ENCODE data around the gene TMEM42. TPM values are rescaled to one million over a fixed set of nuclear protein-coding genes. Genes with fewer than 3 reads are reported as not detected.

The TMEM42 gene
- total and polyA plus RNA-seq, 2 of the 4 experiments (the other 2 are of a cell fraction): 13.1 to 24.7 TPM

DNA sequence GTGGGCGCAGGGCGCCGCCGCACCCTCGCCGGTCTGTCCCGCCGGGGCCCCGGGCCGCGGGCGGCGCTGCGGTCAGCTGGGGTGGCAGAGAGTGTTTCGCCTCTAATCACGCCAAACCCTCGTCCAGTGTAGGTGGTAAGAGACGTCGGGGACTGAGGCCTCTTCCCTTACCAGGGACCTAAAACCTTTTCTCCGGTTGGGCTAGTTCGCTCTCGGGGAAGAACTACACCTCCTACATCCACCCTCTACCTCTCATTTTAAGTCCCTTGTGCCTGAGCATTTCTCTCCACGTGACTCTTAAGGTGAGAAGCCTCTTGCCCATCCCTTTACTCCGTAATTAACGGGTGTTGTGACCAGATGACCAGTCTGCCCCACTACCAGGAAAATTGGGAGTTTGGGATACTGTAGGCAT lies 520 bp downstream of the TMEM42 start:
- WGBS, 2 experiments (ENCODE audit: extremely low coverage in 2 of 2, insufficient read length in 1 of 2): no CpG with 5 or more reads among the region's 25 CpGs
- Histone ChIP-seq H3K56ac (ENCODE audit: extremely low read depth, insufficient read depth, low read length) (peak overlapping the region; percentile 82), H2BK15ac (ENCODE audit: low read depth, low read length) (no peak overlapping the region), H3K27ac (ENCODE audit: insufficient read depth, low read length) (peak overlapping the region; percentile 65), H2BK20ac (ENCODE audit: low read depth, low read length) (0 out of 2 replicates have a peak overlapping the region, but pooled peaks have one; percentile 9), H2BK5ac (ENCODE audit: low read depth, low read length, poor library complexity, severe bottlenecking) (peak overlapping the region; percentile 16), H3K27me3 (ENCODE audit: control insufficient read depth, insufficient read depth, low read length) (no peaks in the 10 kb centered on the region), H4K20me1 (ENCODE audit: insufficient read depth, low read length) (no peaks in the 10 kb centered on the region; the same call in 1 of the 2 replicates), H2AK5ac (ENCODE audit: low read depth, low read length) (peak overlapping the region; percentile 66), H3K4ac (ENCODE audit: low read depth, low read length) (peak overlapping the region; percentile 90), H3K18ac (ENCODE audit: low read depth, low read length) (peak overlapping the region; percentile 62), H3K79me1 (ENCODE audit: low read depth in 1 of 2, low read length in 2 of 2) (peaks cover 17 to 43% of the 10 kb centered on the region in 2 experiments), H3K23ac (ENCODE audit: low read depth, low read length) (peak overlapping the region; percentile 52), H2AK9ac (replicated peaks; ENCODE audit: low read depth, low read length, poor library complexity) (peak overlapping the region; percentile 68), H4K8ac (ENCODE audit: low read depth in 2 of 2, low read length in 2 of 2) (peak overlapping the region; percentile 92 to 95), H3K9me1 (ENCODE audit: insufficient read depth, low read length) (peaks cover 16% of the 10 kb centered on the region), H3K4me3 (ENCODE audit: insufficient read depth, low read depth, low read length) (peak overlapping the region; percentile 72), H3K9ac (ENCODE audit: low read depth, low read length) (peak overlapping the region; percentile 87), H3K4me1 (ENCODE audit: control insufficient read depth, insufficient read depth, low read length) (peaks cover 6% of the 10 kb centered on the region), H3K14ac (replicated peaks; ENCODE audit: low read depth, low read length) (peak overlapping the region; percentile 89), H2BK120ac (ENCODE audit: low read depth, low read length) (peak overlapping the region; percentile 63), H4K5ac (ENCODE audit: low read depth, low read length) (peak overlapping the region; percentile 62), H4K91ac (ENCODE audit: insufficient read depth, low read depth, low read length) (peak overlapping the region; percentile 78), H3K36me3 (ENCODE audit: control insufficient read depth, insufficient read depth, low read length) (peaks cover 8% of the 10 kb centered on the region; the same call in 1 of the 2 replicates), H2AFZ (replicated peaks; ENCODE audit: low read length, poor library complexity) (peak overlapping the region; percentile 90), H3K9me3 (ENCODE audit: control insufficient read depth, insufficient read depth, low read length) (no peaks in the 10 kb centered on the region), H3K4me2 (ENCODE audit: low read depth, low read length) (peak overlapping the region; percentile 99)
- intact Hi-C loops (cut with micrococcal nuclease): no loop called here
- ATAC-seq (ENCODE audit: low read depth) (peak; percentile 47), DNase-seq (peak; percentile 19)
- ChIA-PET CTCF (no interaction called here), POLR2A (ENCODE audit: unreplicated experiment) (interaction anchor here (0.6 kb wide), 1 partner anchor 50 kb away, joined by 4 read pairs; no protein-coding TSS in a partner anchor)
- TF ChIP-seq NFE2L2 (IDR thresholded peaks at IDR 0.05; ENCODE audit: low read depth, low read length): no peak
- TF ChIP-seq, protein P1, sequence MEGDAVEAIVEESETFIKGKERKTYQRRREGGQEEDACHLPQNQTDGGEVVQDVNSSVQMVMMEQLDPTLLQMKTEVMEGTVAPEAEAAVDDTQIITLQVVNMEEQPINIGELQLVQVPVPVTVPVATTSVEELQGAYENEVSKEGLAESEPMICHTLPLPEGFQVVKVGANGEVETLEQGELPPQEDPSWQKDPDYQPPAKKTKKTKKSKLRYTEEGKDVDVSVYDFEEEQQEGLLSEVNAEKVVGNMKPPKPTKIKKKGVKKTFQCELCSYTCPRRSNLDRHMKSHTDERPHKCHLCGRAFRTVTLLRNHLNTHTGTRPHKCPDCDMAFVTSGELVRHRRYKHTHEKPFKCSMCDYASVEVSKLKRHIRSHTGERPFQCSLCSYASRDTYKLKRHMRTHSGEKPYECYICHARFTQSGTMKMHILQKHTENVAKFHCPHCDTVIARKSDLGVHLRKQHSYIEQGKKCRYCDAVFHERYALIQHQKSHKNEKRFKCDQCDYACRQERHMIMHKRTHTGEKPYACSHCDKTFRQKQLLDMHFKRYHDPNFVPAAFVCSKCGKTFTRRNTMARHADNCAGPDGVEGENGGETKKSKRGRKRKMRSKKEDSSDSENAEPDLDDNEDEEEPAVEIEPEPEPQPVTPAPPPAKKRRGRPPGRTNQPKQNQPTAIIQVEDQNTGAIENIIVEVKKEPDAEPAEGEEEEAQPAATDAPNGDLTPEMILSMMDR (conservative IDR thresholded peaks at IDR 0.05; ENCODE audit: low read depth, low read length): no peak
- peak; percentile 49; the same call in 1 of the 2 replicates for TF ChIP-seq USF2 (IDR thresholded peaks at IDR 0.05; ENCODE audit: low read depth, low read length)
- TF ChIP-seq RAD21 (IDR thresholded peaks at IDR 0.05; ENCODE audit: low read length): 0 out of 2 replicates have a peak, but pooled peaks have one; percentile 2
- in situ Hi-C loops (cut with MboI; ENCODE audit: low sequenced_read_pairs): no loop called here
- dilution Hi-C loops (cut with HindIII; ENCODE audit: low sequenced_read_pairs, unreplicated experiment): no loop called here
- BruUV-seq (replicated peaks): no TSS peak
